ENCODE measurements around the gene C4BPB. TPM values are rescaled to one million over a fixed set of nuclear protein-coding genes. Genes with fewer than 3 reads are reported as not detected.

The C4BPB gene
- total and polyA plus RNA-seq, 2 of the 8 experiments (the other 6 are each of a cell fraction or from before 2014, with no cell fraction given): not detected

- no peak overlapping the region for H2BK12ac ChIP-seq (ENCODE audit: low read depth, low read length)
- H3K14ac ChIP-seq (ENCODE audit: insufficient read length): no peak overlapping the region
- H2BK20ac ChIP-seq (ENCODE audit: low read length): no peak overlapping the region
- H3K18ac ChIP-seq (ENCODE audit: extremely low read depth, low read length): no peak overlapping the region
- H3K79me2 ChIP-seq (ENCODE audit: control insufficient read depth in 1 of 2, insufficient read depth in 2 of 2, low read length in 2 of 2): no peaks in the 10 kb centered on the region
- no peak overlapping the region for H3K4ac ChIP-seq (replicated peaks; ENCODE audit: insufficient read length, low read depth, low read length)
- no peak overlapping the region for H3K4me2 ChIP-seq (ENCODE audit: insufficient read depth in 1 of 2, low read depth in 2 of 2, low read length in 2 of 2)
- no peak overlapping the region for H3K4me3 ChIP-seq (ENCODE audit: extremely low read depth in 1 of 4, insufficient read depth in 2 of 4, low read depth in 3 of 4, low read length in 4 of 4)
- no peak overlapping the region for H4K91ac ChIP-seq (replicated peaks; ENCODE audit: insufficient read length, low read length)
- no peak for DNase-seq (ENCODE audit: low read depth in 1 of 2, low spot score in 2 of 2)
- no peak overlapping the region for H2BK5ac ChIP-seq (ENCODE audit: low read depth, low read length)
- H4K20me1 ChIP-seq (replicated peaks in 1 of 2; ENCODE audit: control insufficient read depth in 1 of 2, insufficient read depth in 2 of 2, low read length in 2 of 2): no peaks in the 10 kb centered on the region
- ChIA-PET CTCF (ENCODE audit: partially characterized antibody) (no interaction called here), POLR2A (ENCODE audit: partially characterized antibody) (no interaction called here)
- no peak overlapping the region for H3K9ac ChIP-seq (replicated peaks in 1 of 4; ENCODE audit: extremely low read depth in 1 of 4, low read depth in 3 of 4, low read length in 3 of 4)
- peaks cover 0 to 1% (median 0%) of the 10 kb centered on the region in 4 experiments; a peak in 1 of 7 replicates for H3K4me1 ChIP-seq (replicated peaks in 1 of 4; ENCODE audit: control insufficient read depth in 3 of 4, insufficient read depth in 4 of 4, low read length in 3 of 4)
- 100% methylated on average over 1 of the region's 1 CpG; no CpG with 5 or more reads in 1 of the 2 experiments for WGBS, 2 experiments (ENCODE audit: extremely low coverage in 1 of 2, insufficient coverage in 1 of 2, insufficient read length in 1 of 2, insufficient replicate concordance in 2 of 2, low coverage in 1 of 2, low lambda C conversion rate in 2 of 2, missing lambda C conversion rate in 1 of 2)
- no peak overlapping the region for H3K27ac ChIP-seq (ENCODE audit: low read depth, low read length)
- no peak for FAIRE-seq
- H4K5ac ChIP-seq (ENCODE audit: insufficient read length, low read depth, low read length): no peak overlapping the region
- H4K8ac ChIP-seq (ENCODE audit: extremely low read depth, insufficient read depth, low read length): no peak overlapping the region
- H3K9me3 ChIP-seq (ENCODE audit: insufficient read depth in 2 of 2, low read depth in 1 of 2, low read length in 1 of 2): peaks cover 14 to 19% of the 10 kb centered on the region in 2 experiments; a peak in 3 of 4 replicates
- no peak overlapping the region for H2BK120ac ChIP-seq (replicated peaks; ENCODE audit: low read depth, low read length)
- no peak overlapping the region for H2AK5ac ChIP-seq (ENCODE audit: low read depth, low read length)
- H3K79me1 ChIP-seq (ENCODE audit: low read depth, low read length): no peaks in the 10 kb centered on the region
- H3K23ac ChIP-seq (ENCODE audit: insufficient read length): no peak overlapping the region
- H2BK15ac ChIP-seq (ENCODE audit: low read length): no peak overlapping the region
- H3K36me3 ChIP-seq (ENCODE audit: control insufficient read depth in 2 of 4, insufficient read depth in 4 of 4, low read length in 3 of 4): peaks cover 0 to 5% (median 0%) of the 10 kb centered on the region in 4 experiments; a peak in 1 of 8 replicates
- no peak overlapping the region for H3K56ac ChIP-seq (replicated peaks; ENCODE audit: insufficient read length, low read depth, low read length)
- peaks cover 0 to 2% (median 0%) of the 10 kb centered on the region in 4 experiments; a peak in 1 of 7 replicates for H3K27me3 ChIP-seq (replicated peaks in 1 of 4; ENCODE audit: control insufficient read depth in 3 of 4, extremely low read depth in 1 of 4, insufficient read depth in 3 of 4, low read length in 3 of 4)
- no peak overlapping the region for H2AFZ ChIP-seq (ENCODE audit: low read length)
- no peaks in the 10 kb centered on the region for H3K23me2 ChIP-seq (ENCODE audit: low read depth, low read length)
- no peak for TF ChIP-seq RFX5 (IDR thresholded peaks at IDR 0.05; ENCODE audit: borderline replicate concordance, low read depth, low read length)
- no peak for TF ChIP-seq JUND (IDR thresholded peaks at IDR 0.05; ENCODE audit: low read length)
- TF ChIP-seq CBX5 (IDR thresholded peaks at IDR 0.05; ENCODE audit: low read depth, low read length): no peak
- no peak for TF ChIP-seq RNF2 (IDR thresholded peaks at IDR 0.05; ENCODE audit: borderline replicate concordance, low read depth, low read length, missing control alignments, poor library complexity, severe bottlenecking)
- no peak for TF ChIP-seq CEBPB (IDR thresholded peaks at IDR 0.05; ENCODE audit: low read depth, low read length)
- no peak for TF ChIP-seq PHF8 (conservative IDR thresholded peaks at IDR 0.05; ENCODE audit: low read depth, low read length)
- no peak for TF ChIP-seq HDAC2 (IDR thresholded peaks at IDR 0.05; ENCODE audit: borderline replicate concordance in 1 of 2, low read depth in 2 of 2, low read length in 2 of 2)
- TF ChIP-seq NRF1 (IDR thresholded peaks at IDR 0.05; ENCODE audit: low read depth, low read length): no peak
- no peak for TF ChIP-seq TCF12 (IDR thresholded peaks at IDR 0.05; ENCODE audit: low read depth, low read length)
- TF ChIP-seq BACH1 (IDR thresholded peaks at IDR 0.05; ENCODE audit: low read length): no peak
- TF ChIP-seq SUZ12 (IDR thresholded peaks at IDR 0.05; ENCODE audit: low read length): no peak
- no peak for TF ChIP-seq TEAD4 (IDR thresholded peaks at IDR 0.05; ENCODE audit: low read depth, low read length)
- TF ChIP-seq, protein P1, sequence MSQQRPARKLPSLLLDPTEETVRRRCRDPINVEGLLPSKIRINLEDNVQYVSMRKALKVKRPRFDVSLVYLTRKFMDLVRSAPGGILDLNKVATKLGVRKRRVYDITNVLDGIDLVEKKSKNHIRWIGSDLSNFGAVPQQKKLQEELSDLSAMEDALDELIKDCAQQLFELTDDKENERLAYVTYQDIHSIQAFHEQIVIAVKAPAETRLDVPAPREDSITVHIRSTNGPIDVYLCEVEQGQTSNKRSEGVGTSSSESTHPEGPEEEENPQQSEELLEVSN (IDR thresholded peaks at IDR 0.05): no peak
- TF ChIP-seq CREB1 (IDR thresholded peaks at IDR 0.05): no peak
Measured at GRCh38 chr1:207102659-207103058, 14.0 kb downstream of the C4BPB start.

All from H1 (cell line).